GM10266 (cell line): ENCODE data around the gene ZNF585A.

ENCODE experiments used
- DNase-seq: peaks from one replicate; pipeline ENCODE4 v3.0.0; 2012; ENCODE audit errors: extremely low spot score
- CTCF ChIP-seq: IDR thresholded peaks from 2 replicates; pipeline ENCODE4 v1.5.1; 2012; ENCODE audit warnings: mild to moderate bottlenecking, low read depth; ENCODE audit not compliant: control insufficient read depth, insufficient read depth; ENCODE audit errors: missing control alignments

The ZNF585A gene

GRCh38 chr19:37172368-37173366, at the start of gene ZNF585A:
Gene ZNF585A, minus strand, starts transcription at chr19:37172695. Its CDS starts 2,785 bp downstream, at chr19:37169910.
- no peak for TF ChIP-seq CTCF
- peak; percentile 82 for DNase-seq

GRCh38 chr19:37221136-37221535, 48.6 kb upstream of the ZNF585A start:
- no peak for TF ChIP-seq CTCF
- DNase-seq = no peak

- DNase-seq = no peak
- no peak for TF ChIP-seq CTCF
These were observed 47.9 kb upstream of the ZNF585A start for GRCh38 chr19:37220383-37220782.

GRCh38 chr19:37218592-37218935, 46.1 kb upstream of the ZNF585A start:
- TF ChIP-seq CTCF = no peak
- no peak for DNase-seq

GRCh38 chr19:37217775-37218591, 45.5 kb upstream of the ZNF585A start, which contains the start of gene ZNF383:
Gene ZNF383, plus strand, starts transcription at chr19:37218214. Its CDS starts 12,240 bp downstream, at chr19:37230454.
- no peak for TF ChIP-seq CTCF
- peak; percentile 81 for DNase-seq

- no peak for TF ChIP-seq CTCF
- no peak for DNase-seq
These were observed 44.9 kb upstream of the ZNF585A start for GRCh38 chr19:37217480-37217774.
